ENCODE results near the gene GRAMD1C.

GRCh38 chr3:113829576-113830354, 8.8 kb upstream of the GRAMD1C start:
- TF ChIP-seq GATA3 (IDR thresholded peaks at IDR 0.05; ENCODE audit: borderline replicate concordance) (no peak), USF2 (IDR thresholded peaks at IDR 0.05) (no peak), MAZ (IDR thresholded peaks at IDR 0.05; ENCODE audit: borderline replicate concordance, low read depth, low read length) (no peak), PBX3 (IDR thresholded peaks at IDR 0.05) (no peak), CHD2 (IDR thresholded peaks at IDR 0.05; ENCODE audit: low read length, partially characterized antibody) (no peak), CTCF (IDR thresholded peaks at IDR 0.05) (no peak), CEBPB (IDR thresholded peaks at IDR 0.05) (no peak), RARB (CRISPR knock-in tag; IDR thresholded peaks at IDR 0.05) (no peak), JUNB (IDR thresholded peaks at IDR 0.05) (no peak), E2F6 (IDR thresholded peaks at IDR 0.05; ENCODE audit: borderline replicate concordance, low read depth) (no peak), POLR2A (IDR thresholded peaks at IDR 0.05; ENCODE audit: low read length) (no peak), HOXA7 (CRISPR knock-in tag; IDR thresholded peaks at IDR 0.05) (no peak)
